HepG2 (cell line): ENCODE data around the gene CD164L2. TPM values are rescaled to one million over a fixed set of nuclear protein-coding genes. Genes with fewer than 3 reads are reported as not detected.

ENCODE experiments used
- CHD4 ChIP-seq: fragments of 200-600 bp; sonication (generic); IDR thresholded peaks from 2 replicates; pipeline ENCODE4 v1.7.0; 2017; ENCODE audit warnings: mild to moderate bottlenecking, low read length, borderline replicate concordance
- ETV6 ChIP-seq: sonication (generic); formaldehyde crosslinking; conservative IDR thresholded peaks from 2 replicates; pipeline ENCODE4 v1.4.0; 2020; ENCODE audit warnings: missing genetic modification reagents
- FOXM1 ChIP-seq: sonication (generic); formaldehyde crosslinking; IDR thresholded peaks from 2 replicates; pipeline ENCODE4 v1.5.0; 2020; ENCODE audit warnings: missing genetic modification reagents
- GRHL1 ChIP-seq: sonication (generic); formaldehyde crosslinking; conservative IDR thresholded peaks from 2 replicates; pipeline ENCODE4 v1.8.0; 2022; ENCODE audit warnings: missing genetic modification reagents
- IKZF5 ChIP-seq: IDR thresholded peaks from 2 replicates; pipeline ENCODE4 v1.6.1; 2018; ENCODE audit warnings: missing genetic modification reagents, mild to moderate bottlenecking, missing compliant biosample characterization
- JARID2 ChIP-seq: sonication (generic); formaldehyde crosslinking; IDR thresholded peaks from 2 replicates; pipeline ENCODE4 v1.8.1; 2023; ENCODE audit warnings: missing genetic modification reagents, inconsistent platforms; ENCODE audit not compliant: insufficient replicate concordance
- MEIS2 ChIP-seq: sonication (generic); formaldehyde crosslinking; IDR thresholded peaks from 2 replicates; pipeline ENCODE4 v1.9.0; 2021; ENCODE audit warnings: mild to moderate bottlenecking, missing genetic modification reagents
- PRDM10 ChIP-seq: sonication (generic); formaldehyde crosslinking; IDR thresholded peaks from 2 replicates; pipeline ENCODE4 v1.4.0; 2020; ENCODE audit warnings: low read depth, missing genetic modification reagents
- RBM22 ChIP-seq: fragments of 200-400 bp; formaldehyde crosslinking; optimal IDR thresholded peaks from 2 replicates; pipeline ENCODE3; 2017; ENCODE audit warnings: mild to moderate bottlenecking, low read length, moderate library complexity
- SP5 ChIP-seq: IDR thresholded peaks from 2 replicates; pipeline ENCODE4 v1.6.1; 2016; ENCODE audit warnings: low read depth, borderline replicate concordance
- TEAD2 ChIP-seq: sonication (generic); formaldehyde crosslinking; IDR thresholded peaks from 2 replicates; pipeline ENCODE4 v1.9.0; 2021; ENCODE audit warnings: missing genetic modification reagents
- TRIM22 ChIP-seq: fragments of 450-650 bp; IDR thresholded peaks from 2 replicates; pipeline ENCODE4 v1.6.1; 2017
- XBP1 ChIP-seq: sonication (generic); formaldehyde crosslinking; IDR thresholded peaks from 2 replicates; pipeline ENCODE4 v1.5.0; 2020; ENCODE audit warnings: missing genetic modification reagents
- YY1 ChIP-seq: IDR thresholded peaks from 2 replicates; pipeline ENCODE4 v1.6.1; 2011; ENCODE audit warnings: low read length, low read depth, moderate library complexity, mild to moderate bottlenecking; ENCODE audit not compliant: insufficient read depth, insufficient replicate concordance
- ZFP36L2 ChIP-seq: sonication (generic); formaldehyde crosslinking; IDR thresholded peaks from 2 replicates; pipeline ENCODE4 v1.4.0; 2020; ENCODE audit warnings: missing genetic modification reagents
- ZNF296 ChIP-seq: sonication (generic); formaldehyde crosslinking; conservative IDR thresholded peaks from 2 replicates; pipeline ENCODE4 v1.5.0; 2020; ENCODE audit warnings: mild to moderate bottlenecking, missing genetic modification reagents
- ZNF337 ChIP-seq: sonication (generic); formaldehyde crosslinking; IDR thresholded peaks from 2 replicates; pipeline ENCODE4 v1.5.1; 2020; ENCODE audit warnings: missing genetic modification reagents, low read depth, mild to moderate bottlenecking, borderline replicate concordance
- ZNF350 ChIP-seq: sonication (generic); formaldehyde crosslinking; IDR thresholded peaks from 2 replicates; pipeline ENCODE4 v1.4.0; 2020; ENCODE audit warnings: mild to moderate bottlenecking, low read depth, missing genetic modification reagents, borderline replicate concordance
- ZNF598 ChIP-seq: sonication (generic); formaldehyde crosslinking; IDR thresholded peaks from 2 replicates; pipeline ENCODE4 v1.5.1; 2020; ENCODE audit warnings: mild to moderate bottlenecking, missing genetic modification reagents, borderline replicate concordance
- ZNF788 ChIP-seq: sonication (generic); formaldehyde crosslinking; IDR thresholded peaks from 2 replicates; pipeline ENCODE4 v1.5.0; 2020; ENCODE audit warnings: mild to moderate bottlenecking, missing genetic modification reagents, borderline replicate concordance
- polyA plus RNA-seq, 8 experiments: library from polyadenylated mRNA; depleted of rRNA in 3 of 8; stranded (reverse) in 7 of 8; unstranded in 1 of 8; fragments of >200 nt; fragmentation: Illumina TruSeq in 4 of 8; extraction: Trizol in 4 of 8; gene quantifications; 2 replicates each; pipeline versions ENCODE4 v1.2.1 to v1.2.3, GENCODE V29; 2011 to 2016; ENCODE audit warnings: low read depth in 4 of 8, missing spikeins in 1 of 8, mixed read lengths in 1 of 8; ENCODE audit not compliant: insufficient read depth in 1 of 8
- total RNA-seq, 5 experiments: library from RNA; depleted of rRNA; stranded (reverse); fragments of >200 nt; fragmentation: Illumina TruSeq; extraction: Trizol; gene quantifications; 2 replicates each; pipeline ENCODE4 v1.2.3, GENCODE V29; 2016; ENCODE audit warnings: low read depth in 1 of 5
- TF ChIP-seq, protein P1 (sequence below): sonication (generic); formaldehyde crosslinking; IDR thresholded peaks from 2 replicates; pipeline ENCODE4 v1.4.0; 2020; ENCODE audit warnings: low read depth, mild to moderate bottlenecking, missing genetic modification reagents

Gene CD164L2
- total and polyA plus RNA-seq, 2 of the 13 experiments (the other 11 are each of a cell fraction or from before 2014, with no cell fraction given), result not detected

GRCh38 chr1:27357281-27358037 is 25.7 kb downstream of the CD164L2 start (continued):
- TF ChIP-seq SP5 (CRISPR knock-in tag), result peak; percentile 61; the same call in 1 of the 2 replicates
- no peak for TF ChIP-seq RBM22
- TF ChIP-seq GRHL1, result no peak
- TF ChIP-seq ZNF350 (CRISPR knock-in tag), result peak; percentile 38; the same call in 1 of the 2 replicates
- peak; percentile 29; the same call in 1 of the 2 replicates for TF ChIP-seq IKZF5 (CRISPR knock-in tag)
- TF ChIP-seq, protein P1, sequence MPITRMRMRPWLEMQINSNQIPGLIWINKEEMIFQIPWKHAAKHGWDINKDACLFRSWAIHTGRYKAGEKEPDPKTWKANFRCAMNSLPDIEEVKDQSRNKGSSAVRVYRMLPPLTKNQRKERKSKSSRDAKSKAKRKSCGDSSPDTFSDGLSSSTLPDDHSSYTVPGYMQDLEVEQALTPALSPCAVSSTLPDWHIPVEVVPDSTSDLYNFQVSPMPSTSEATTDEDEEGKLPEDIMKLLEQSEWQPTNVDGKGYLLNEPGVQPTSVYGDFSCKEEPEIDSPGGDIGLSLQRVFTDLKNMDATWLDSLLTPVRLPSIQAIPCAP (CRISPR knock-in tag), result peak; percentile 61; the same call in 1 of the 2 replicates
- TF ChIP-seq ZNF598 (CRISPR knock-in tag), result no peak
- no peak for TF ChIP-seq TRIM22
- TF ChIP-seq XBP1 (CRISPR knock-in tag), result no peak
- no peak for TF ChIP-seq ZNF296 (CRISPR knock-in tag)
- TF ChIP-seq FOXM1 (CRISPR knock-in tag), result no peak
- TF ChIP-seq ZNF788 (CRISPR knock-in tag), result peak; percentile 77; the same call in 1 of the 2 replicates
- no peak for TF ChIP-seq ETV6 (CRISPR knock-in tag)
- TF ChIP-seq ZNF337 (CRISPR knock-in tag), result no peak
- no peak for TF ChIP-seq JARID2 (CRISPR knock-in tag)
- TF ChIP-seq YY1, result peak; percentile 18
- peak; percentile 54; the same call in 1 of the 2 replicates for TF ChIP-seq MEIS2 (CRISPR knock-in tag)
- TF ChIP-seq CHD4, result no peak
- TF ChIP-seq TEAD2 (CRISPR knock-in tag), result no peak
- TF ChIP-seq ZFP36L2 (CRISPR knock-in tag), result no peak
- no peak for TF ChIP-seq PRDM10 (CRISPR knock-in tag)
